K562 (cell line): ENCODE results near the gene MEIS2.

Experiments
- CTBP1 ChIP-seq: fragments of 450-650 bp; IDR thresholded peaks from 2 replicates; pipeline ENCODE4 v1.6.1; 2016; ENCODE audit warnings: borderline replicate concordance
- E2F1 ChIP-seq: sonication (generic); formaldehyde crosslinking; IDR thresholded peaks from 2 replicates; pipeline ENCODE4 v1.8.1; 2023; ENCODE audit warnings: mild to moderate bottlenecking, missing genetic modification reagents, moderate library complexity
- E2F3 ChIP-seq: fragments of 250-450 bp; sonication (Bioruptor Pico); IDR thresholded peaks from 2 replicates; pipeline ENCODE4 v1.4.0; 2020; ENCODE audit warnings: mild to moderate bottlenecking
- JUN ChIP-seq, 2 experiments: sonication (generic) in 1 of 2; formaldehyde crosslinking in 1 of 2; IDR thresholded peaks; 2 replicates each; pipeline versions ENCODE4 v1.6.1 to v1.8.0; 2012 to 2022; ENCODE audit warnings: borderline replicate concordance in 2 of 2, mild to moderate bottlenecking in 2 of 2, improper control_type of control experiment in 1 of 2, low read depth in 1 of 2, low read length in 1 of 2, missing genetic modification reagents in 1 of 2
- KLF16 ChIP-seq: IDR thresholded peaks from 2 replicates; pipeline ENCODE4 v1.6.1; 2016; ENCODE audit warnings: antibody characterized with exemption
- MTF1 ChIP-seq: fragments of 250-450 bp; sonication (Bioruptor Pico); IDR thresholded peaks from 2 replicates; pipeline ENCODE4 v1.9.0; 2021; ENCODE audit warnings: moderate library complexity, mild to moderate bottlenecking, inconsistent platforms, borderline replicate concordance
- PCBP2 ChIP-seq: fragments of 200-400 bp; formaldehyde crosslinking; IDR thresholded peaks from 2 replicates; pipeline ENCODE4 v1.6.1; 2018; ENCODE audit warnings: low read length, low read depth, mild to moderate bottlenecking, moderate library complexity; ENCODE audit not compliant: poor library complexity, severe bottlenecking
- PHB ChIP-seq: fragments of 250-450 bp; sonication (Bioruptor Pico); IDR thresholded peaks from 2 replicates; pipeline ENCODE4 v1.5.0; 2021
- TARDBP ChIP-seq: fragments of 450-650 bp; IDR thresholded peaks from 2 replicates; pipeline ENCODE4 v1.6.1; 2016
- YY1 ChIP-seq, 3 experiments: IDR thresholded peaks; 2 replicates each; pipeline ENCODE4 v1.6.1; 2011; ENCODE audit warnings: low read length in 2 of 3, mild to moderate bottlenecking in 2 of 3, moderate library complexity in 2 of 3, borderline replicate concordance in 1 of 3, control low read depth in 1 of 3, low read depth in 1 of 3; ENCODE audit not compliant: insufficient read depth in 3 of 3, insufficient replicate concordance in 2 of 3, control insufficient read depth in 1 of 3, insufficient read length in 1 of 3; ENCODE audit errors: extremely low read depth in 1 of 3
- TF ChIP-seq, protein P1 (sequence below), 2 experiments: fragments of 450-650 bp in 1 of 2; sonication (generic) in 1 of 2; formaldehyde crosslinking in 1 of 2; IDR thresholded peaks; 2 replicates each; pipeline versions ENCODE4 v1.7.1 to v1.9.0; 2016 to 2022; ENCODE audit warnings: inconsistent platforms in 1 of 2, mild to moderate bottlenecking in 1 of 2, missing genetic modification reagents in 1 of 2
- TF ChIP-seq, protein P2 (sequence below): sonication (generic); formaldehyde crosslinking; IDR thresholded peaks from 2 replicates; pipeline ENCODE4 v1.9.0; 2022; ENCODE audit warnings: mild to moderate bottlenecking, missing genetic modification reagents
- TF ChIP-seq, protein P3 (sequence below): sonication (generic); formaldehyde crosslinking; IDR thresholded peaks from 2 replicates; pipeline ENCODE4 v1.8.0; 2023; ENCODE audit warnings: missing genetic modification reagents, mild to moderate bottlenecking, borderline replicate concordance
- TF ChIP-seq, protein P4 (sequence below), 3 experiments: IDR thresholded peaks in 2 of 3; conservative IDR thresholded peaks in 1 of 3; 2 replicates each; pipeline ENCODE4 v1.5.1; 2011 to 2012; ENCODE audit warnings: low read length in 3 of 3, mild to moderate bottlenecking in 3 of 3, control low read depth in 2 of 3, improper control_type of control experiment in 1 of 3, inconsistent platforms in 1 of 3, low read depth in 1 of 3, mixed read lengths in 1 of 3, moderate library complexity in 1 of 3; ENCODE audit not compliant: insufficient read depth in 2 of 3

DNA sequence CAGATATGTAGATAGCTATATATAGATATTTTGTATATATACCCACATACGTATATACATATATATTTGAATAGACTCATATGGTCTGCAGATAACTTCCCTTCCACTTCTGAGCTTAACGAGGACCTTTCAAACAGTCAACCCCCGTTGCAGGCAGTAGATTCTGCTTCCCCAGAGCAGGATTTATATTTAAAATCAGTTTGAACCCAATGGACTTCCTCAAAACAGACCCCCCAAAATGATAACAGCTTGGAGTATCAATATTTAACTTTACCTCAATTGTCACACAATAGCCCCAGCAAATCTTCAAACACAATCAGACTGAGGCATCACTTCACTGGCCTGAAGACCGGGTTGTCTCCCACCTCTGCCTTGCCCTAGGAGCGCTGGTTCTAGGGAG is 218.3 kb downstream of the MEIS2 start:
- no peak for TF ChIP-seq E2F3 (CRISPR knock-in tag)
- TF ChIP-seq PHB, result no peak
- TF ChIP-seq, protein P1, sequence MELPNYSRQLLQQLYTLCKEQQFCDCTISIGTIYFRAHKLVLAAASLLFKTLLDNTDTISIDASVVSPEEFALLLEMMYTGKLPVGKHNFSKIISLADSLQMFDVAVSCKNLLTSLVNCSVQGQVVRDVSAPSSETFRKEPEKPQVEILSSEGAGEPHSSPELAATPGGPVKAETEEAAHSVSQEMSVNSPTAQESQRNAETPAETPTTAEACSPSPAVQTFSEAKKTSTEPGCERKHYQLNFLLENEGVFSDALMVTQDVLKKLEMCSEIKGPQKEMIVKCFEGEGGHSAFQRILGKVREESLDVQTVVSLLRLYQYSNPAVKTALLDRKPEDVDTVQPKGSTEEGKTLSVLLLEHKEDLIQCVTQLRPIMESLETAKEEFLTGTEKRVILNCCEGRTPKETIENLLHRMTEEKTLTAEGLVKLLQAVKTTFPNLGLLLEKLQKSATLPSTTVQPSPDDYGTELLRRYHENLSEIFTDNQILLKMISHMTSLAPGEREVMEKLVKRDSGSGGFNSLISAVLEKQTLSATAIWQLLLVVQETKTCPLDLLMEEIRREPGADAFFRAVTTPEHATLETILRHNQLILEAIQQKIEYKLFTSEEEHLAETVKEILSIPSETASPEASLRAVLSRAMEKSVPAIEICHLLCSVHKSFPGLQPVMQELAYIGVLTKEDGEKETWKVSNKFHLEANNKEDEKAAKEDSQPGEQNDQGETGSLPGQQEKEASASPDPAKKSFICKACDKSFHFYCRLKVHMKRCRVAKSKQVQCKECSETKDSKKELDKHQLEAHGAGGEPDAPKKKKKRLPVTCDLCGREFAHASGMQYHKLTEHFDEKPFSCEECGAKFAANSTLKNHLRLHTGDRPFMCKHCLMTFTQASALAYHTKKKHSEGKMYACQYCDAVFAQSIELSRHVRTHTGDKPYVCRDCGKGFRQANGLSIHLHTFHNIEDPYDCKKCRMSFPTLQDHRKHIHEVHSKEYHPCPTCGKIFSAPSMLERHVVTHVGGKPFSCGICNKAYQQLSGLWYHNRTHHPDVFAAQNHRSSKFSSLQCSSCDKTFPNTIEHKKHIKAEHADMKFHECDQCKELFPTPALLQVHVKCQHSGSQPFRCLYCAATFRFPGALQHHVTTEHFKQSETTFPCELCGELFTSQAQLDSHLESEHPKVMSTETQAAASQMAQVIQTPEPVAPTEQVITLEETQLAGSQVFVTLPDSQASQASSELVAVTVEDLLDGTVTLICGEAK (IDR thresholded peaks at IDR 0.05), result no peak
- TF ChIP-seq, protein P1 (CRISPR knock-in tag; IDR thresholded peaks at IDR 0.05), result no peak
- TF ChIP-seq, protein P2, sequence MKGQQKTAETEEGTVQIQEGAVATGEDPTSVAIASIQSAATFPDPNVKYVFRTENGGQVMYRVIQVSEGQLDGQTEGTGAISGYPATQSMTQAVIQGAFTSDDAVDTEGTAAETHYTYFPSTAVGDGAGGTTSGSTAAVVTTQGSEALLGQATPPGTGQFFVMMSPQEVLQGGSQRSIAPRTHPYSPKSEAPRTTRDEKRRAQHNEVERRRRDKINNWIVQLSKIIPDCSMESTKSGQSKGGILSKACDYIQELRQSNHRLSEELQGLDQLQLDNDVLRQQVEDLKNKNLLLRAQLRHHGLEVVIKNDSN (CRISPR knock-in tag), result no peak
- TF ChIP-seq TARDBP, result no peak
- TF ChIP-seq, protein P3, sequence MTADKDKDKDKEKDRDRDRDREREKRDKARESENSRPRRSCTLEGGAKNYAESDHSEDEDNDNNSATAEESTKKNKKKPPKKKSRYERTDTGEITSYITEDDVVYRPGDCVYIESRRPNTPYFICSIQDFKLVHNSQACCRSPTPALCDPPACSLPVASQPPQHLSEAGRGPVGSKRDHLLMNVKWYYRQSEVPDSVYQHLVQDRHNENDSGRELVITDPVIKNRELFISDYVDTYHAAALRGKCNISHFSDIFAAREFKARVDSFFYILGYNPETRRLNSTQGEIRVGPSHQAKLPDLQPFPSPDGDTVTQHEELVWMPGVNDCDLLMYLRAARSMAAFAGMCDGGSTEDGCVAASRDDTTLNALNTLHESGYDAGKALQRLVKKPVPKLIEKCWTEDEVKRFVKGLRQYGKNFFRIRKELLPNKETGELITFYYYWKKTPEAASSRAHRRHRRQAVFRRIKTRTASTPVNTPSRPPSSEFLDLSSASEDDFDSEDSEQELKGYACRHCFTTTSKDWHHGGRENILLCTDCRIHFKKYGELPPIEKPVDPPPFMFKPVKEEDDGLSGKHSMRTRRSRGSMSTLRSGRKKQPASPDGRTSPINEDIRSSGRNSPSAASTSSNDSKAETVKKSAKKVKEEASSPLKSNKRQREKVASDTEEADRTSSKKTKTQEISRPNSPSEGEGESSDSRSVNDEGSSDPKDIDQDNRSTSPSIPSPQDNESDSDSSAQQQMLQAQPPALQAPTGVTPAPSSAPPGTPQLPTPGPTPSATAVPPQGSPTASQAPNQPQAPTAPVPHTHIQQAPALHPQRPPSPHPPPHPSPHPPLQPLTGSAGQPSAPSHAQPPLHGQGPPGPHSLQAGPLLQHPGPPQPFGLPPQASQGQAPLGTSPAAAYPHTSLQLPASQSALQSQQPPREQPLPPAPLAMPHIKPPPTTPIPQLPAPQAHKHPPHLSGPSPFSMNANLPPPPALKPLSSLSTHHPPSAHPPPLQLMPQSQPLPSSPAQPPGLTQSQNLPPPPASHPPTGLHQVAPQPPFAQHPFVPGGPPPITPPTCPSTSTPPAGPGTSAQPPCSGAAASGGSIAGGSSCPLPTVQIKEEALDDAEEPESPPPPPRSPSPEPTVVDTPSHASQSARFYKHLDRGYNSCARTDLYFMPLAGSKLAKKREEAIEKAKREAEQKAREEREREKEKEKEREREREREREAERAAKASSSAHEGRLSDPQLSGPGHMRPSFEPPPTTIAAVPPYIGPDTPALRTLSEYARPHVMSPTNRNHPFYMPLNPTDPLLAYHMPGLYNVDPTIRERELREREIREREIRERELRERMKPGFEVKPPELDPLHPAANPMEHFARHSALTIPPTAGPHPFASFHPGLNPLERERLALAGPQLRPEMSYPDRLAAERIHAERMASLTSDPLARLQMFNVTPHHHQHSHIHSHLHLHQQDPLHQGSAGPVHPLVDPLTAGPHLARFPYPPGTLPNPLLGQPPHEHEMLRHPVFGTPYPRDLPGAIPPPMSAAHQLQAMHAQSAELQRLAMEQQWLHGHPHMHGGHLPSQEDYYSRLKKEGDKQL, result no peak
- TF ChIP-seq CTBP1, result no peak
- no peak for TF ChIP-seq MTF1 (CRISPR knock-in tag)
- TF ChIP-seq PCBP2, result no peak
- no peak for TF ChIP-seq JUN (IDR thresholded peaks at IDR 0.05; ENCODE audit: borderline replicate concordance, low read depth, low read length)
- no peak for TF ChIP-seq JUN (CRISPR knock-in tag; IDR thresholded peaks at IDR 0.05; ENCODE audit: borderline replicate concordance)
- no peak for TF ChIP-seq KLF16
- no peak for TF ChIP-seq YY1 (IDR thresholded peaks at IDR 0.05; ENCODE audit: borderline replicate concordance in 1 of 3, control insufficient read depth in 1 of 3, extremely low read depth in 1 of 3, insufficient read depth in 3 of 3, insufficient read length in 1 of 3, insufficient replicate concordance in 2 of 3, low read depth in 1 of 3, low read length in 2 of 3)
- TF ChIP-seq E2F1 (CRISPR knock-in tag), result no peak
- TF ChIP-seq, protein P4, sequence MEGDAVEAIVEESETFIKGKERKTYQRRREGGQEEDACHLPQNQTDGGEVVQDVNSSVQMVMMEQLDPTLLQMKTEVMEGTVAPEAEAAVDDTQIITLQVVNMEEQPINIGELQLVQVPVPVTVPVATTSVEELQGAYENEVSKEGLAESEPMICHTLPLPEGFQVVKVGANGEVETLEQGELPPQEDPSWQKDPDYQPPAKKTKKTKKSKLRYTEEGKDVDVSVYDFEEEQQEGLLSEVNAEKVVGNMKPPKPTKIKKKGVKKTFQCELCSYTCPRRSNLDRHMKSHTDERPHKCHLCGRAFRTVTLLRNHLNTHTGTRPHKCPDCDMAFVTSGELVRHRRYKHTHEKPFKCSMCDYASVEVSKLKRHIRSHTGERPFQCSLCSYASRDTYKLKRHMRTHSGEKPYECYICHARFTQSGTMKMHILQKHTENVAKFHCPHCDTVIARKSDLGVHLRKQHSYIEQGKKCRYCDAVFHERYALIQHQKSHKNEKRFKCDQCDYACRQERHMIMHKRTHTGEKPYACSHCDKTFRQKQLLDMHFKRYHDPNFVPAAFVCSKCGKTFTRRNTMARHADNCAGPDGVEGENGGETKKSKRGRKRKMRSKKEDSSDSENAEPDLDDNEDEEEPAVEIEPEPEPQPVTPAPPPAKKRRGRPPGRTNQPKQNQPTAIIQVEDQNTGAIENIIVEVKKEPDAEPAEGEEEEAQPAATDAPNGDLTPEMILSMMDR (IDR thresholded peaks at IDR 0.05 in 2 of 3, conservative IDR thresholded peaks at IDR 0.05 in 1 of 3; ENCODE audit: insufficient read depth in 2 of 3, low read depth in 1 of 3, low read length in 3 of 3), result no peak
